ENCODE data around the gene PSMC3IP. TPM values are rescaled to one million over a fixed set of nuclear protein-coding genes. Genes with fewer than 3 reads are reported as not detected.

Gene PSMC3IP
- total and polyA plus RNA-seq, 2 of the 4 experiments (the other 2 are of a cell fraction), result 5.6 to 9.8 TPM

DNA sequence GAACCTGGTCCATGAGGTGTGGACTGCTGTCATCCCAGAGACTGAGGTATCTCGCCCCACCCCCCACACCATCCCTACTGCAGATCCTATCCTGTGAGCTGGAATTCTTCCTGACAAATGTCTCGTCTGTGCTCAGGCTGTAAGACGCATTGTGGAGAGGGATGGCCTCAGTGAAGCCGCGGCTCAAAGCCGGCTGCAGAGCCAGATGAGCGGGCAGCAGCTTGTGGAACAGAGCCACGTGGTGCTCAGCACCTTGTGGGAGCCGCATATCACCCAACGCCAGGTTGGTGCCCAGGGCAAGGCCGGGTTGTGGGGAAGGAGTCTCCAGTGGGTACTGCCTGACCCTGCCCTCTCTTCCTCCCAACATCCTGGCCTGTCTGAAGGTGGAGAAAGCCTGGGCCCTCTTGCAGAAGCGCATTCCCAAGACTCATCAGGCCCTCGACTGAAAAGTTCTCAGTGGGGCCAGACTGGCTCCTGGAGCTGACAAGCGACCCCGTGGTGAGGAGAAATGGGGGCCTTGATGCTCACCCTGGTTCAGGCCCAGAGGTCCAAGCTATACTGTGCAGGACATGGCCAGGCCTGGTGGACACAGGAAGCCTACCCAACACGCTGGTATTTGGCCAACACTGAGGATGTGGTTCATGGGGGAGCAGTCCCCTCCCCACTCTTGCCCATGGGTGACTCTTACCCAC is 11.9 kb downstream of the PSMC3IP start:
- peaks cover 8% of the 10 kb centered on the region; the same call in 1 of the 2 replicates for H4K20me1 ChIP-seq (ENCODE audit: insufficient read depth, low read length)
- H3K56ac ChIP-seq (ENCODE audit: extremely low read depth, insufficient read depth, low read length), result no peak overlapping the region
- CTCF ChIA-PET, result no interaction called here
- intact Hi-C loops (cut with micrococcal nuclease) (no loop called here), in situ Hi-C loops (cut with MboI; ENCODE audit: low sequenced_read_pairs) (no loop called here), dilution Hi-C loops (cut with HindIII; ENCODE audit: low sequenced_read_pairs, unreplicated experiment) (no loop called here)
- peaks cover 19% of the 10 kb centered on the region for H3K4me1 ChIP-seq (ENCODE audit: control insufficient read depth, insufficient read depth, low read length)
- no peak overlapping the region for H3K14ac ChIP-seq (replicated peaks; ENCODE audit: low read depth, low read length)
- H2BK15ac ChIP-seq (ENCODE audit: low read depth, low read length), result no peak overlapping the region
- no peaks in the 10 kb centered on the region for H3K27me3 ChIP-seq (ENCODE audit: control insufficient read depth, insufficient read depth, low read length)
- no peak overlapping the region for H3K27ac ChIP-seq (ENCODE audit: insufficient read depth, low read length)
- no TSS peak for BruUV-seq (replicated peaks)
- no peak overlapping the region for H2AFZ ChIP-seq (replicated peaks; ENCODE audit: low read length, poor library complexity)
- DNase-seq, result no peak
- ATAC-seq (ENCODE audit: low read depth), result no peak
- H2AK9ac ChIP-seq (replicated peaks; ENCODE audit: low read depth, low read length, poor library complexity), result no peak overlapping the region
- H2AK5ac ChIP-seq (ENCODE audit: low read depth, low read length), result no peak overlapping the region
- H3K79me1 ChIP-seq (ENCODE audit: low read depth in 1 of 2, low read length in 2 of 2), result peaks cover 44 to 85% of the 10 kb centered on the region in 2 experiments
- peaks cover 48% of the 10 kb centered on the region for H3K36me3 ChIP-seq (ENCODE audit: control insufficient read depth, insufficient read depth, low read length)
- H2BK20ac ChIP-seq (ENCODE audit: low read depth, low read length), result no peak overlapping the region
- peak overlapping the region; percentile 87; the same call in 1 of the 2 replicates for H4K5ac ChIP-seq (ENCODE audit: low read depth, low read length)
- peaks cover 21% of the 10 kb centered on the region for H3K9me1 ChIP-seq (ENCODE audit: insufficient read depth, low read length)
- no peak overlapping the region for H3K4ac ChIP-seq (ENCODE audit: low read depth, low read length)
- H4K8ac ChIP-seq (ENCODE audit: low read depth in 2 of 2, low read length in 2 of 2), result peak overlapping the region in 1 of 2 experiments; percentile 96; a peak in 1 of 4 replicates
- 94% methylated on average over 7 of the region's 16 CpGs; no CpG with 5 or more reads in 1 of the 2 experiments for WGBS, 2 experiments (ENCODE audit: extremely low coverage in 2 of 2, insufficient read length in 1 of 2)
- no peak overlapping the region for H3K23ac ChIP-seq (ENCODE audit: low read depth, low read length)
- H3K18ac ChIP-seq (ENCODE audit: low read depth, low read length), result no peak overlapping the region
- no peak overlapping the region for H2BK120ac ChIP-seq (ENCODE audit: low read depth, low read length)
- H4K91ac ChIP-seq (ENCODE audit: insufficient read depth, low read depth, low read length), result no peak overlapping the region
- H3K4me3 ChIP-seq (ENCODE audit: insufficient read depth, low read depth, low read length), result no peak overlapping the region
- no peak overlapping the region for H2BK5ac ChIP-seq (ENCODE audit: low read depth, low read length, poor library complexity, severe bottlenecking)
- no peaks in the 10 kb centered on the region for H3K9me3 ChIP-seq (ENCODE audit: control insufficient read depth, insufficient read depth, low read length)
- no peak overlapping the region for H3K4me2 ChIP-seq (ENCODE audit: low read depth, low read length)
- no peak overlapping the region for H3K9ac ChIP-seq (ENCODE audit: low read depth, low read length)
- POLR2A ChIA-PET (ENCODE audit: unreplicated experiment), result no interaction called here
- no peak for TF ChIP-seq POLR2A (IDR thresholded peaks at IDR 0.05; ENCODE audit: low read depth, low read length)
- no peak for TF ChIP-seq SMC3 (IDR thresholded peaks at IDR 0.05; ENCODE audit: low read depth, low read length)
- no peak for TF ChIP-seq MXI1 (IDR thresholded peaks at IDR 0.05; ENCODE audit: borderline replicate concordance, low read depth, low read length)
- TF ChIP-seq MAZ (IDR thresholded peaks at IDR 0.05; ENCODE audit: borderline replicate concordance, low read depth, low read length), result no peak
- TF ChIP-seq RCOR1 (IDR thresholded peaks at IDR 0.05; ENCODE audit: insufficient replicate concordance, low read length), result no peak
- TF ChIP-seq, protein P1, sequence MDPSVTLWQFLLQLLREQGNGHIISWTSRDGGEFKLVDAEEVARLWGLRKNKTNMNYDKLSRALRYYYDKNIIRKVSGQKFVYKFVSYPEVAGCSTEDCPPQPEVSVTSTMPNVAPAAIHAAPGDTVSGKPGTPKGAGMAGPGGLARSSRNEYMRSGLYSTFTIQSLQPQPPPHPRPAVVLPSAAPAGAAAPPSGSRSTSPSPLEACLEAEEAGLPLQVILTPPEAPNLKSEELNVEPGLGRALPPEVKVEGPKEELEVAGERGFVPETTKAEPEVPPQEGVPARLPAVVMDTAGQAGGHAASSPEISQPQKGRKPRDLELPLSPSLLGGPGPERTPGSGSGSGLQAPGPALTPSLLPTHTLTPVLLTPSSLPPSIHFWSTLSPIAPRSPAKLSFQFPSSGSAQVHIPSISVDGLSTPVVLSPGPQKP (IDR thresholded peaks at IDR 0.05; ENCODE audit: borderline replicate concordance, low read depth, low read length), result no peak
- TF ChIP-seq MAFK (IDR thresholded peaks at IDR 0.05; ENCODE audit: low read depth, low read length), result no peak
- TF ChIP-seq, protein P2, sequence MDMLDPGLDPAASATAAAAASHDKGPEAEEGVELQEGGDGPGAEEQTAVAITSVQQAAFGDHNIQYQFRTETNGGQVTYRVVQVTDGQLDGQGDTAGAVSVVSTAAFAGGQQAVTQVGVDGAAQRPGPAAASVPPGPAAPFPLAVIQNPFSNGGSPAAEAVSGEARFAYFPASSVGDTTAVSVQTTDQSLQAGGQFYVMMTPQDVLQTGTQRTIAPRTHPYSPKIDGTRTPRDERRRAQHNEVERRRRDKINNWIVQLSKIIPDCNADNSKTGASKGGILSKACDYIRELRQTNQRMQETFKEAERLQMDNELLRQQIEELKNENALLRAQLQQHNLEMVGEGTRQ (IDR thresholded peaks at IDR 0.05; ENCODE audit: low read depth, low read length), result no peak
- no peak for TF ChIP-seq CEBPB (IDR thresholded peaks at IDR 0.05; ENCODE audit: low read depth, low read length)
- TF ChIP-seq CHD1 (IDR thresholded peaks at IDR 0.05; ENCODE audit: low read depth, low read length), result no peak
- no peak for TF ChIP-seq FOS (IDR thresholded peaks at IDR 0.05; ENCODE audit: low read depth, low read length)
- no peak for TF ChIP-seq BHLHE40 (IDR thresholded peaks at IDR 0.05; ENCODE audit: low read depth, low read length)
- no peak for TF ChIP-seq RFX5 (IDR thresholded peaks at IDR 0.05; ENCODE audit: low read depth, low read length)
- no peak for TF ChIP-seq RAD21 (IDR thresholded peaks at IDR 0.05; ENCODE audit: low read length)
- no peak for TF ChIP-seq NFE2L2 (IDR thresholded peaks at IDR 0.05; ENCODE audit: low read depth, low read length)
- TF ChIP-seq, protein P3, sequence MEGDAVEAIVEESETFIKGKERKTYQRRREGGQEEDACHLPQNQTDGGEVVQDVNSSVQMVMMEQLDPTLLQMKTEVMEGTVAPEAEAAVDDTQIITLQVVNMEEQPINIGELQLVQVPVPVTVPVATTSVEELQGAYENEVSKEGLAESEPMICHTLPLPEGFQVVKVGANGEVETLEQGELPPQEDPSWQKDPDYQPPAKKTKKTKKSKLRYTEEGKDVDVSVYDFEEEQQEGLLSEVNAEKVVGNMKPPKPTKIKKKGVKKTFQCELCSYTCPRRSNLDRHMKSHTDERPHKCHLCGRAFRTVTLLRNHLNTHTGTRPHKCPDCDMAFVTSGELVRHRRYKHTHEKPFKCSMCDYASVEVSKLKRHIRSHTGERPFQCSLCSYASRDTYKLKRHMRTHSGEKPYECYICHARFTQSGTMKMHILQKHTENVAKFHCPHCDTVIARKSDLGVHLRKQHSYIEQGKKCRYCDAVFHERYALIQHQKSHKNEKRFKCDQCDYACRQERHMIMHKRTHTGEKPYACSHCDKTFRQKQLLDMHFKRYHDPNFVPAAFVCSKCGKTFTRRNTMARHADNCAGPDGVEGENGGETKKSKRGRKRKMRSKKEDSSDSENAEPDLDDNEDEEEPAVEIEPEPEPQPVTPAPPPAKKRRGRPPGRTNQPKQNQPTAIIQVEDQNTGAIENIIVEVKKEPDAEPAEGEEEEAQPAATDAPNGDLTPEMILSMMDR (conservative IDR thresholded peaks at IDR 0.05; ENCODE audit: low read depth, low read length), result no peak
